Left lobe of liver (tissue), 2 donors: ENCODE measurements around the gene CD300H. TPM values are rescaled to one million over a fixed set of nuclear protein-coding genes. Genes with fewer than 3 reads are reported as not detected.
A peak's percentile ranks its signal among the peaks of the same experiment; 100 is the strongest.

Experiments used
- ATAC-seq: fragments of 200-7000 bp; cut with Tn5 transposase; one replicate; pipeline ENCODE4 v1.9.1; 2020; ENCODE audit warnings: mild to moderate bottlenecking, moderate library complexity
- DNase-seq: peaks from one replicate; pipeline ENCODE4 v3.0.0-alpha.2; 2020; ENCODE audit warnings: low spot score
- total RNA-seq: library from RNA; stranded (reverse); gene quantifications from one replicate; pipeline ENCODE4 v1.2.1, GENCODE V29; 2021
- donor health status: DM: no; HTN: no; CAD: no; lungs with moderate emphysema.
- donor health status: DM: no; HTN: yes; CAD: no.

The CD300H gene
- total RNA-seq, result not detected

- DNase-seq (no peak), ATAC-seq (peak; percentile 27)
Measured at GRCh38 chr17:74567397-74567796, at the start of gene CD300H. CD300H (minus strand) TSS chr17:74567509.

- DNase-seq (no peak), ATAC-seq (no peak)
Measured at GRCh38 chr17:74616696-74617095, 49.4 kb upstream of the CD300H start.

DNA sequence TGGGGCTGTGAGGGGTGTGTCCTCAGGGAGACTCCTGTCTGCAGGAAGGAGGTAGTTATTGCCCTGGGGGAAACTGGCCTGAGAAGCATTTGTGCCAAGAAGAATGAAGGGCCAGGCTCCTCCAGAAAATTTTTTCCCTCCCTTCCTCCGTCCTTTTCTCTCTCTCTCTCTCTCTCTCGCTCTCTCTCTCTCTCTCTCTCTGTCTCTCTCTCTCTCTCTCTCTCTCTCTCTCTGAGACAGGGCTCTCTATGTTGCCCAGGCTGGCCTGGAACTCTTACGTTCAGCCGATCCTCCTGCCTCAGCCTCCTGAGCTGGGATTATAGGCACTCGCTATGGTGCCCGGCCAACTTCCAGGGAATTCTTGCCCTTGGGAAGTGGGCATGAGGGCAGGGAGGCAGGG is 44.7 kb upstream of the CD300H start:
- DNase-seq (no peak), ATAC-seq (no peak)

- DNase-seq (no peak), ATAC-seq (no peak)
Measured at GRCh38 chr17:74610108-74610507, 42.8 kb upstream of the CD300H start.

DNA sequence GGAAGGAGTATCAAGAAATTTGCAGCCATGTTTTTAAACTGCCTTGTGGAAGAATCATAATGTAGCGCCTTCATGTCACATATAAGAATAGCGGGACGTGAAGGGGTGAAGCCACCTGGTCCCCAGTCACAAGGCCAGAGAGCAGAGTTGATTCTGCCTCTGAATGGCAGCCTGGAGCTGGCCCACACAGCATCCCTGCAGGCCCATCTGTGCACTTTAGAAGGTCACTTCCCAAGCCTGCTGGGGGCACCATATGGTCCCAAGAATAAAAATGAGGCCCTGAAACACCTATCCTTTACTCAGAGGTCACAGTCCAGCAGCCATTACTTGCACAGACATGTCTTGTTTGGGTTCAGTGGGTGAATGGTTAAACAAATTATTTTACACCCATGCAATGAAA is 41.2 kb upstream of the CD300H start:
- no peak for ATAC-seq
- DNase-seq, result no peak

GRCh38 chr17:74607221-74607620 is 39.9 kb upstream of the CD300H start:
- ATAC-seq, result no peak

GRCh38 chr17:74606050-74606449 is 38.7 kb upstream of the CD300H start:
- ATAC-seq, result no peak
- DNase-seq, result no peak

More at GRCh38 chr17:74607221-74607620, 39.9 kb upstream of the CD300H start:
- no peak for DNase-seq

DNA sequence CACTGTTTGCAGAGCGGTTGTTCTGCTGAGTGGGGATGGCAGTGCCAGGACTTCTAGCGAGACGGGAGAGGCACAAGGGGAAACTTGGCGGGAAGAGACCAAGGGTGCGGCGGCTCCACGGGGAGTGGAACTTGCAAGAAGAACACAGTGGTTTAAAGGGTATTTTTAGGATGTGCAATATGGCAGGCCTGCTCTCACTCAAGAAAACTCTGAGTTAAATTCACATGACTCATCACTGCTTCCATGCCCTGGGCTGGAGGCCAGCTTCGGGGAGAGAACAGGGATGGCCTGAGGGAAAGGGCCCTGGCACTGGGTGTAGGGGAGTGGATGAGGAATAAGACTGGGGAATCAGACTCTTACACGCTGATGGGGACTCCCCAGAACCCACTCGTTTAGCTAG is 38.1 kb upstream of the CD300H start:
- no peak for DNase-seq

DNA sequence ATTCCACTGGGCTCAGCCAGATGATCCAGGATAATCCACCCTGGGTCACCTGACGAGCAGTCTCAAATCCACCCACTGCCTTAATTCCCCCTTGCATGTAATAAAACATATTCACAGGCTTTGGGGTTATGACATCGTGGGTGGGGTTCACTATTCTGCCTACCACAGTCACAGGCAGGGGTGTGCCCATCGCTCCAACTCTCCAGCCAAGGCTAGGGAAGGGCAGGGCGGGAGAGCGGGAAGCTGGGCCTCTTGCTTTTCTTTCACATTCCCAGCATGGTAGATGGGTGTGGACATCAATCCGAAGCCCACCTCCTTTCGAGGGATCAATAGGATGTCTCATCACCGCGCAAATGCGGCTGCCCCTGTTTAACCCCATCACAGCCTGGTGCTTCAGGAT is 37.5 kb upstream of the CD300H start:
- no peak for ATAC-seq
- DNase-seq, result no peak

More for the DNA sequence above, 38.1 kb upstream of the CD300H start:
- ATAC-seq, result no peak

DNA sequence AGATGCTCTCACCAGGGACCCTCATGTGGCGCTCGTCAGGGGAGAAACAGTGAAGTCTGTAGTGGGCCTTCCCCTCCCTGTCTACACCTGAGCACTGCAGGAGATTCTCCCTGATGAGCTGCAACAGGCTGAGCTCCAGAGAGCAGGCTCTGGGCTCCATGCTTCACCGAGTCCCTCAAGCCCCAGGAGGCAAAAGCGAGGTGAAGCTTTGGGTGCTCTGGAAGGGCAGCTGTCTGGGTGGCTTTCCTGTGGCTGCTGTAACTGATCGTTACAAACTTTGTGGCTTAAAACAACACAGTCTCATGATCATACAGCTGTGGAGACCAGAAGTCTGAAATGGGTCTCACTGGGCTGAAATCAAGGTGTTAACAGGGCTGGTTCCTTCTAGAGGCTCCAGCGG is 36.9 kb upstream of the CD300H start:
- DNase-seq, result no peak
- ATAC-seq, result no peak

DNA sequence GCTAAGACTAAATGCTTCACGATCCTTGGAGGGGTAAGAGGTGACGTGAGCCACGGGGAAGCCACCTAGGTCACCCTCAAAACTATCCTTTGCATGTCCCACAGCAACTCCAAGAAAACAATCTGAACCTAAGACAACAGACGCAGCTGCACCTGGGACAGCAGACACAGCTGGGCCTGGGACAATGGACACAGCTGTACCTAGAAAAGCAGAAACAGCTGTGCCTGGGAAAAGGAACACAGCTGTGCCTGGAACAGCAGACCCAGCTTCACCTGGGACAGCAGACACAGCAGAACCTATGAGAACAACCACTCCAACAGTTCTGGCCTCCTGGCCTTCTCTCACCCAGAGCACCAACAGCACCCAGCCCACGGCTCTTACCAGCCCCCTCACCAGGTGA is 36.4 kb upstream of the CD300H start:
- DNase-seq (no peak), ATAC-seq (no peak)

GRCh38 chr17:74603037-74603635 is 35.8 kb upstream of the CD300H start:
- ATAC-seq, result no peak
- no peak for DNase-seq

DNA sequence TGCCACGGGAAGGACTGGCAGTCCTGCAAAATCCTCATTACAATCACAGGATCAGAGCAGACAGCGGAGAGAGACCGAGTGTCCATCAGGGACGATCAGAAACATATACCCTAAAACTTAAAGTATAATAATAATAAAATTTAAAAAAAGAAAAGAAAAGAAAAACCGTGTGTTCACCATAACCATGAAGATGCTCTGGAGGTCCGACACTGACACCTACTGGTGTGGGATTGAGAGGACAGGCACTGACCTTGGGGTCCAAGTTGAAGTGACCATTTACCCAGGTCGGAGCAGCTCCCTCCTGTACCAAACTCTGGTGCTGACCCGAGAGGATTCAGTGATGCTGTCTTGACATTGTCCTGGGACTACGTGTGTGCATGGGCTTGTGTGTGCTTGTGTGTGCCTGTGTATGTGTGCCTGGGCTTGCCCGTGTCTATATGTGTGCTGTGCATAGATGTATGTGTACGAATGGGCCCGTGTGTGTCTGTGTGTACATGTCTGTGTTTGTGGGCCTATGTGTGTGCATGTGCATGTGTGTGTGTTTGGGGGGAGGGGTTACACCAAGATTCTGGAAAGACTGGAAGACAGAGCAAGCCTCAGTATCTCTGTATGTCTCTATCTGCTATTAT is 34.7 kb upstream of the CD300H start:
- DNase-seq, result no peak
- ATAC-seq, result peak; percentile 75

GRCh38 chr17:74599448-74599939 is 32.2 kb upstream of the CD300H start:
- DNase-seq (no peak), ATAC-seq (peak; percentile 28)

DNA sequence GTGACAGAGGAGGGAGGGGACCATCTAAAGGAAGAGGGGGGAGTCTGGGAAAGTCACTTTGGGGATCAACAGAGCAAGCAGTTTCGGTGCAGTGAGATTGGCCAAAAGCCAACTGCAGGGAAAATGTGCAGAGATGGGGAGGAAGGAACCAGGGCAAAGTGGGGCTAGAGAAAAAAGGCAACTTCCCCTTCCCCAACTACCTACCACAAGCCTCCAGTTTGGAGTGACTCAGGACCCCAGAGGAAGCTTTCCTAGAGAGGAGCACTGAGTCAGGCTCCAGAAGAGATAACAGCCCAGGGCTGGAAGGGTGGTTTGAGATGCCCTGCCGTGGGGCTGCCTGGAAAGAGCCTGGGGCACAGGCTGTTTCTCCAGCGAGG is 31.7 kb upstream of the CD300H start:
- DNase-seq, result no peak

DNA sequence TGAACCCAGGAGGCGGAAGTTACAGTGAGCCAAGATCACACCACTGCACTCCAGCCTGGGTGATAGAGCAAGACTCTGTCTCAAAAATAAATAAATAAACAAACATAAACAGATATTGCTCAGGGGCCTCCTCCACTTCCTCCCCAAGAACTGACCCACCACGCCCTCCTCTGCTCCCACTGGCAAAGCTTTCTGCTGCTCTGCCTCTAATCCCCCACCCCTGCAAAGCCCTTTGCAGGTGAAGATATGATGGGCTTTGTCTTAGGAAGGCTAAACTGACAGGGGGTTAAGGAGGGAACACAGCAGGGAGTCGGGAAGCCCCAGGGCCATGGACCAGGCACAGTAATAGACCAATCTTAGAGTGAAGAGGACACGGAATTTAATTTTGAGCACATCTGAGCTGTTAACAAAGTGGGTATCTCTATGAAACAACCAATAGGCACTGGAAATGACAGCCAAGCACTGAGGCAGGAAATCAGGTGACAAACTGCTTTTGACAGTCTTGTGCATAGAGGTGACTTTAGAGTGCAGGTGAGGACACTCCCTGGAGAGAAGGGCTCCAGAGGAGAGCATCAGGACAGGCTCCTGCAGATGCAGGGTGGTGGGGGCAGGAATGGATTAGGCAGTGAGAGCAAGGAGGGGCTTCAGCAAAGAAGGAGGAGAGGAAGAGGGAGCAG is 31.2 kb upstream of the CD300H start:
- ATAC-seq, result no peak
- DNase-seq, result no peak

More for the DNA sequence above, 31.7 kb upstream of the CD300H start:
- no peak for ATAC-seq

GRCh38 chr17:74597069-74597790 is 29.9 kb upstream of the CD300H start:
- DNase-seq (no peak), ATAC-seq (no peak)

DNA sequence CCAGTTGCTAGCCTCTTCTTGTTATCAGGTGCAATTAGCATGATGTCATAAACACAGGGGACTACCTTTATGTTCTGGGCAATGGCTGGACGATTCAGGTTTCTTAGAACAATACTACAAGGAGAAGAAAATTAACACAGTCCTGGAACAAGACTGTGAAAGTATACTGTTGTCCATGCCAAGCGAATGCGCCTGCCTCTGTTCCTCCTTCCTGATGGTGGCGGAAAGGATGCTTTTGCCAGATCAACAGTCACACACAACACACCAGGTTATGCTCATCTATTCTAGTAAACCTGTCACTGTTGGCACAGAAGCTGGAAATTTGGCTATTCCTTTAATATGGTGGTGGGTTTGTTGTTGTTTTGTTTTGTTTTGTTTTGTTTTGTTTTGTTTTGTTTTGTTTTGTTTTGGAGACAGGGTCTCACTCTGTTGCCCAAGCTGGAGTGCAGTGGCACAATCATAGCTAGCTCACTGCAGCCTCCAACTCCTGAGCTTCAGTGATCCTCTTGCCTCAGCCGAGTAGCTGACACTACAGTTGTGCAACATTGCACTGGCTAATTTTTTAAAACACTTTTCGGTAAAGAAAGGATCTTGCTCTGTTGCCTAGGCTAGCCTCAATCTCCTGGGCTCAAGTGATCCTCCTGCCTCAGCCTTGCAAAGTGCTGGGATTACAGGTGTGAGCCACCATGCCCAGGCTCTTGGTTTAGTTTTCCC is 27.9 kb upstream of the CD300H start:
- DNase-seq (no peak), ATAC-seq (no peak)

GRCh38 chr17:74592087-74592990 is 25.0 kb upstream of the CD300H start, which contains the start of gene CD300LD:
CD300LD (minus strand) TSS chr17:74592283; CDS start chr17:74592202, 81 bp downstream.
- DNase-seq (no peak), ATAC-seq (no peak)

DNA sequence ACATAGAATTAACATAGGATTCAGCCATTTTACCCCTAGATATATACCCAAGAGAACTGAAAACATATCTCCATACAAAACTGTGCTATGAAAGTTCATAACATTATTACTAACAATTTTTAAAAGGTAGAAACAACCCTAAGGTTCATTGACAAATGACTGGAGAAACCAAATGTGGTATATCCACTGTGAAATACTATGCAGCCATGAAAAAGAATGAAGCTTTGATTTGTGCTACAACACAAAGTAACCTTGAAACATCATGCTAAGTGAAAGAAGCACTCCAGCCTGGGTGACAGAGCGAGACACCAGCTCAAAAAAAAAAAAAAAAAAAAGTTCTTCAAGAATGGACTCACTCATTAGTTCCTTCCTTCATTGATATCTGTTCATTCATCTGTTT is 24.2 kb upstream of the CD300H start:
- no peak for DNase-seq
- no peak for ATAC-seq
